ENCODE data around the gene GLMP.

GLMP gene

DNA sequence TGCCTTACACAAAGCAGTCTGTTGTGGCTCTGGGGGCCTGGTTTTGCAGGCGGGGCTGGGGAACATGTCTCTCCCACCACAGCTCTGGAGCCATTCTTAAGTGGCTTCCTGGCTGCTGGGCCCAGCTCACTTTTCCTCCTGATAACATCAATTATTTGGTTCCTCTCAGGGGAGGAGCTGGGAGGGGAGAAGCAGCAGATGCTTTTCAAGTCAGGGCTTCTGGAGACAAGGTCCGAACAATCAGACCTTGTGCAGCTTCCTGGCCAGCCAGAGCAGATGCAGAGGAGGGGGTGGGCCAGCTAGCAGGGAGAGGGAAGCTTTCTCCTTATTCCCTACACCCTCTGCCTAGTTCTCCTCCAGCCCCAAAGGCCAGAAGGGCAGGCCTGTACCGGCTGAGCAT is 44.0 kb downstream of the GLMP start:
- Histone ChIP-seq H3K36me3 (ENCODE audit: insufficient read depth, low read length) (peaks cover 21% of the 10 kb centered on the region), H3K9me3 (ENCODE audit: control insufficient read depth, insufficient read depth, low read length) (no peaks in the 10 kb centered on the region), H3K4me1 (ENCODE audit: insufficient read depth, low read length) (peaks cover 6% of the 10 kb centered on the region; the same call in 1 of the 2 replicates), H3K9ac (ENCODE audit: low read depth, low read length) (no peak overlapping the region)

GRCh38 chr1:156249593-156249992 is 45.9 kb downstream of the GLMP start:
- peaks cover 6% of the 10 kb centered on the region; the same call in 1 of the 2 replicates for H3K4me1 ChIP-seq (ENCODE audit: insufficient read depth, low read length)
- no peaks in the 10 kb centered on the region for H3K9me3 ChIP-seq (ENCODE audit: control insufficient read depth, insufficient read depth, low read length)
- no peak overlapping the region for H3K9ac ChIP-seq (ENCODE audit: low read depth, low read length)
- peaks cover 11% of the 10 kb centered on the region for H3K36me3 ChIP-seq (ENCODE audit: insufficient read depth, low read length)

- H3K9me3 ChIP-seq (ENCODE audit: control insufficient read depth, insufficient read depth, low read length), result no peaks in the 10 kb centered on the region
- no peak overlapping the region for H3K9ac ChIP-seq (ENCODE audit: low read depth, low read length)
- peaks cover 10% of the 10 kb centered on the region for H3K36me3 ChIP-seq (ENCODE audit: insufficient read depth, low read length)
- H3K4me1 ChIP-seq (ENCODE audit: insufficient read depth, low read length), result peaks cover 6% of the 10 kb centered on the region; the same call in 1 of the 2 replicates
These were observed 47.2 kb downstream of the GLMP start for GRCh38 chr1:156248323-156248683.

GRCh38 chr1:156247460-156248322 is 47.8 kb downstream of the GLMP start, which contains the start of gene PAQR6:
Gene PAQR6, minus strand, starts transcription at chr1:156248056. Its CDS starts 1,325 bp downstream, at chr1:156246731.
- Histone ChIP-seq H3K9me3 (ENCODE audit: control insufficient read depth, insufficient read depth, low read length) (no peaks in the 10 kb centered on the region), H3K36me3 (ENCODE audit: insufficient read depth, low read length) (peaks cover 6% of the 10 kb centered on the region), H3K4me1 (ENCODE audit: insufficient read depth, low read length) (peaks cover 6% of the 10 kb centered on the region; the same call in 1 of the 2 replicates), H3K9ac (ENCODE audit: low read depth, low read length) (no peak within 1 kb of the TSS)

GRCh38 chr1:156246781-156247459 is 48.6 kb downstream of the GLMP start:
- Histone ChIP-seq H3K9ac (ENCODE audit: low read depth, low read length) (no peak overlapping the region), H3K4me1 (ENCODE audit: insufficient read depth, low read length) (peaks cover 6% of the 10 kb centered on the region; the same call in 1 of the 2 replicates), H3K9me3 (ENCODE audit: control insufficient read depth, insufficient read depth, low read length) (no peaks in the 10 kb centered on the region), H3K36me3 (ENCODE audit: insufficient read depth, low read length) (peaks cover under 1% of the 10 kb centered on the region; the same call in 1 of the 2 replicates)

DNA sequence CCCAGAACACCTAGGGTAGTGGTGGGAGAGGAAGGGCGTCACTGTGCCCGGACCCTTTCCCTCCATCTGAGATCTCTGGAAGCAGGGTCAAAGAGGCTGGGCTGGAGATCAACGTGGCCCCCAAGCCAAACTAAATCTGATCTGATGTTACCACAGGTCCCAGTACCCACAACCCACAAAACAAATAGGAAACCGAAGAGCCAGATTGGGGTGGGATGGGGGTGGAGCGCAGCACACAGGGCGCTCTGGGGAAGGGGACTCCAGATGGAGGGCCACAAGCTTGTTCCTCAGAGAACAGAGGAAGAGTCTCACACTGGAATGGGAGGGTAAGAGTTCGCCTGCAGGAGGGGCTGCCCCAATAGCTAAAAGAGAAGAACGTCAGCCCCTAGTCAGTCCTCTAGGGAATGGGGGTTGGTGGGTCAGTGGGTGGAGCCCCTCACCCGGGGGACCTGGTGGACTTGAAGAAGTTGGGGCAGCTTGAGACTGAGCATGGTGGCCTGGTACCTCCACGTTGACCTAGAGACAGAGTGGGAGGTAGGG is 49.2 kb downstream of the GLMP start:
- no peaks in the 10 kb centered on the region for H3K9me3 ChIP-seq (ENCODE audit: control insufficient read depth, insufficient read depth, low read length)
- H3K9ac ChIP-seq (ENCODE audit: low read depth, low read length), result no peak overlapping the region
- peaks cover 7% of the 10 kb centered on the region; the same call in 1 of the 2 replicates for H3K4me1 ChIP-seq (ENCODE audit: insufficient read depth, low read length)
- no peaks in the 10 kb centered on the region; the same call in 1 of the 2 replicates for H3K36me3 ChIP-seq (ENCODE audit: insufficient read depth, low read length)

GRCh38 chr1:156245451-156246232 is 49.8 kb downstream of the GLMP start:
- peak overlapping the region; percentile 27; the same call in 1 of the 2 replicates for H3K9ac ChIP-seq (ENCODE audit: low read depth, low read length)

DNA sequence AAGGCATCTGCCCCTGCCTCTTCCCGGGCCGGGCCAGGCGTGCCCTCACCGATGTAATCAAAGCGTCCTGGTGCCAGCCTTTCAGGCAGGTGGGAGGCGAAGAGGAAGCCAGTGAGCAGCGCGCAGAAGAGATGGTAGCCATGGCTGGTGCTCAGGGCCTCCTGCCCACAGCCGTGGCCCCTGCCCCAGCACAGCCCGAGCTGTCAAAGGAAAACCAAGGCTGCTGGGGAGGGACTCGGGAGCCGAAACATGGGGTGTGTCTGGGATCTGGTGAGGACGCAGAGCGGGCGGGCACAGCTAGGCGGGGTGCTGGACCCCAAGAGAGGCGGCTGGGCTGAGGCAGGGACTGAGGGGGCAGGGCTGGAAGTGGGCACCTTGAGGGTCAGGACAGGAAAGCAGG is 50.8 kb downstream of the GLMP start:
- no peaks in the 10 kb centered on the region for H3K9me3 ChIP-seq (ENCODE audit: control insufficient read depth, insufficient read depth, low read length)
- H3K36me3 ChIP-seq (ENCODE audit: insufficient read depth, low read length), result no peaks in the 10 kb centered on the region; the same call in 1 of the 2 replicates
- H3K4me1 ChIP-seq (ENCODE audit: insufficient read depth, low read length), result peaks cover 13% of the 10 kb centered on the region; the same call in 1 of the 2 replicates
- no peak overlapping the region for H3K9ac ChIP-seq (ENCODE audit: low read depth, low read length)

More at GRCh38 chr1:156245451-156246232, 49.8 kb downstream of the GLMP start:
- no peaks in the 10 kb centered on the region for H3K9me3 ChIP-seq (ENCODE audit: control insufficient read depth, insufficient read depth, low read length)
- peaks cover 13% of the 10 kb centered on the region; the same call in 1 of the 2 replicates for H3K4me1 ChIP-seq (ENCODE audit: insufficient read depth, low read length)
- H3K36me3 ChIP-seq (ENCODE audit: insufficient read depth, low read length), result no peaks in the 10 kb centered on the region

DNA sequence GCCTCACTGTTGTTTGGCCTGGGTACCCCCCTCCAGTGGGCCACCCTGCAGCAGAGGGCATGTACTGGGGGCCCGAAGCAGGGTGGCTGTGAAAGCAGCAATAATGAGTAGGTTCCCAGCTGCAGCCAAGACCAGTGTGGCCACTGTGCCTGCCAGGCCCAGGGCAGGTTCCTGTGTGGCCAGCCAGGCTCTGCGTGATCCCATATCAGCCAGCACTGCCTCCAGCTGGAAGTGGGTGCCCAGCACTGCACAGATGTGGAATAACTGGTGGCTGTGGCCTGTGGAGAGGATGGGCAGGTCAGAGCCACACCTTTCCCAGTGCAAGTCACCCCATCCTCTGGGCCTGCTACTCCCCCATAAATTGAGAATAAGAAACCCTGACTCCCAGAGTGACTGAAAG is 51.4 kb downstream of the GLMP start:
- peaks cover 13% of the 10 kb centered on the region; the same call in 1 of the 2 replicates for H3K4me1 ChIP-seq (ENCODE audit: insufficient read depth, low read length)
- H3K36me3 ChIP-seq (ENCODE audit: insufficient read depth, low read length), result peaks cover 4% of the 10 kb centered on the region; the same call in 1 of the 2 replicates
- H3K9me3 ChIP-seq (ENCODE audit: control insufficient read depth, insufficient read depth, low read length), result no peaks in the 10 kb centered on the region
- no peak overlapping the region for H3K9ac ChIP-seq (ENCODE audit: low read depth, low read length)

DNA sequence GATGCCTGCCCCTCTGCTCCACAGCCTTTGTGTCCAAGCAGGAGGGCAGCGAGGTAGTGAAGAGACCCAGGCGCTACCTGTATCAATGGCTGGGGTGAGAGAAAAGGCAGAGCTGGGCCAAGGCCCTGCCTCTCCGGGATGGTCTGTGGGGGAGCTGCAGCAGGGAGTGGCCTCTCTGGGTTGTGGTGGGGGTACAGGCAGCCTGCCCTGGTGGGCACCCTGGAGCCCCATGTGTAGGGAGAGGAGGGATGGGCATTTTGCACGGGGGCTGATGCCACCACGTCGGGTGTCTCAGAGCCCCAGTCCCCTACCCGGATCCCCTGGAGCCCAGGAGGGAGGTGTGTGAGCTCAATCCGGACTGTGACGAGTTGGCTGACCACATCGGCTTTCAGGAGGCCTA is 52.7 kb downstream of the GLMP start:
- peaks cover 4% of the 10 kb centered on the region; the same call in 1 of the 2 replicates for H3K36me3 ChIP-seq (ENCODE audit: insufficient read depth, low read length)
- H3K9me3 ChIP-seq (ENCODE audit: control insufficient read depth, insufficient read depth, low read length), result no peaks in the 10 kb centered on the region
- H3K4me1 ChIP-seq (ENCODE audit: insufficient read depth, low read length), result peaks cover 13% of the 10 kb centered on the region; the same call in 1 of the 2 replicates
- no peak overlapping the region for H3K9ac ChIP-seq (ENCODE audit: low read depth, low read length)

All from ES-I3 (cell line).